NB4 (cell line): Measurements from ENCODE around the gene DMC1.

Source experiments
- CTCF ChIP-seq: IDR thresholded peaks from one replicate; pipeline ENCODE4 v1.5.1; 2012; ENCODE audit warnings: low read depth, low read length
- POLR2A ChIP-seq: IDR thresholded peaks from 2 replicates; pipeline ENCODE4 v1.6.1; 2011; ENCODE audit warnings: mild to moderate bottlenecking; ENCODE audit not compliant: insufficient read length; ENCODE audit errors: extremely low read depth

DNA sequence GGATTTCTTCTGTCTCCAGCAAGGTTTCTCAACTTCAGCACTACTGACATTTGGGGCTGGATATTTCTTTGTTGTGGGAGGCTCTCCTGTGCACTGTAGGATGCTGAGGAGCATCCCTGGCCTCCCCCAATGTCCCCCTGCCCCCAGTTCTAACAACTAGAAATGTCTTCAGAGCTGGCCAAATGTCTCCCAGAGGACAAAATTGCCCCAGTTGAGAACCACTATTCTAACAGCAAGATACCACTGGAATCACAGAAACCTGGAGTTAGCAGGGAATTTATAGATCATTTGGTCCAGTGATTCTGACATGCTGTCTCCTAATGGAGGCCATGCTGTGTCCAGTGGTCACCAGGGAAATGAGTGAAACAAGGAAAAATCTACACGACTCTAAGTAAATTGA lies 32.2 kb upstream of the DMC1 start:
- no peak for TF ChIP-seq POLR2A
- TF ChIP-seq CTCF, result no peak
